ENCODE measurements around the gene SELP. TPM values are rescaled to one million over a fixed set of nuclear protein-coding genes. Genes with fewer than 3 reads are reported as not detected.
A peak's percentile ranks its signal among the peaks of the same experiment; 100 is the strongest.

Gene SELP
- total and polyA plus RNA-seq, 2 of the 13 experiments (the other 11 are each of a cell fraction or from before 2014, with no cell fraction given), result 0.11 TPM; not detected in 1

GRCh38 chr1:169576241-169576934 is 53.5 kb downstream of the SELP start (continued):
- no peak for TF ChIP-seq LRRFIP1 (CRISPR knock-in tag; conservative IDR thresholded peaks at IDR 0.05)
- TF ChIP-seq CREB3 (CRISPR knock-in tag; IDR thresholded peaks at IDR 0.05), result no peak
- no peak; the same call in 1 of the 2 replicates for TF ChIP-seq ZNF460 (CRISPR knock-in tag; IDR thresholded peaks at IDR 0.05; ENCODE audit: borderline replicate concordance)
- no peak for TF ChIP-seq ZNF510 (CRISPR knock-in tag; IDR thresholded peaks at IDR 0.05; ENCODE audit: low read depth)
- no peak for TF ChIP-seq ZNF720 (CRISPR knock-in tag; IDR thresholded peaks at IDR 0.05)
- TF ChIP-seq CHD4 (IDR thresholded peaks at IDR 0.05; ENCODE audit: borderline replicate concordance, low read length), result peak; percentile 82; the same call in 1 of the 2 replicates
- TF ChIP-seq CENPT (CRISPR knock-in tag; IDR thresholded peaks at IDR 0.05; ENCODE audit: low read depth), result no peak
- TF ChIP-seq MTF1 (CRISPR knock-in tag; IDR thresholded peaks at IDR 0.05), result no peak
- no peak for TF ChIP-seq YEATS2 (CRISPR knock-in tag; IDR thresholded peaks at IDR 0.05; ENCODE audit: borderline replicate concordance)
- peak; percentile 60; the same call in 1 of the 2 replicates for TF ChIP-seq ISL2 (CRISPR knock-in tag; IDR thresholded peaks at IDR 0.05)
- no peak for TF ChIP-seq IKZF1 (IDR thresholded peaks at IDR 0.05)
- TF ChIP-seq, protein P1, sequence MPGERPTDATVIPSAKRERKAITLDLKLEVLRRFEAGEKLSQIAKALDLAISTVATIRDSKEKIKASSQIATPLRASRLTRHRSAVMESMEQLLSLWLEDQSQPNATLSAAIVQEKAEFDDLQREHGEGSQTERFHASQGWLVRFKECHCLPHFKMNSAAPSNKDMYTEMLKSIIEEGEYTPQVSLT (CRISPR knock-in tag; IDR thresholded peaks at IDR 0.05; ENCODE audit: borderline replicate concordance, low read depth), result no peak
- TF ChIP-seq ZNF432 (CRISPR knock-in tag; IDR thresholded peaks at IDR 0.05; ENCODE audit: borderline replicate concordance), result no peak
- no peak for TF ChIP-seq TFE3 (CRISPR knock-in tag; IDR thresholded peaks at IDR 0.05)
- TF ChIP-seq NPAS2 (CRISPR knock-in tag; IDR thresholded peaks at IDR 0.05; ENCODE audit: borderline replicate concordance), result no peak
- no peak for TF ChIP-seq FIP1L1 (IDR thresholded peaks at IDR 0.05; ENCODE audit: borderline replicate concordance, insufficient read depth, low read depth, low read length)
- no peak for TF ChIP-seq ZBTB37 (CRISPR knock-in tag; IDR thresholded peaks at IDR 0.05)
- TF ChIP-seq TAF1 (CRISPR knock-in tag; IDR thresholded peaks at IDR 0.05), result no peak; the same call in 1 of the 2 replicates
- TF ChIP-seq HNF4A (CRISPR knock-in tag; IDR thresholded peaks at IDR 0.05), result peak; percentile 93
- no peak for TF ChIP-seq REXO4 (CRISPR knock-in tag; IDR thresholded peaks at IDR 0.05; ENCODE audit: borderline replicate concordance)
- TF ChIP-seq SNAPC2 (CRISPR knock-in tag; IDR thresholded peaks at IDR 0.05), result no peak
- TF ChIP-seq NFKBIZ (CRISPR knock-in tag; IDR thresholded peaks at IDR 0.05), result no peak

Measured in HepG2 (cell line).